Stimulated activated effector memory CD8-positive, alpha-beta T cell treated with anti-CD3 and anti-CD28 coated beads, Interleukin-12 subunit alpha, Interleukin-12 subunit beta, amount 100 ng/mL, for 72 hours (primary cell): ENCODE measurements around the gene DHTKD1.
"Not testable (repeated sequence)": the region's sequence is repeated elsewhere in the genome, so short reads cannot be mapped to it uniquely, and the experiment has no call there.

Source experiments
- ATAC-seq: fragments of 150-1000 bp; cut with Tn5 transposase; 2 replicates; pipeline ENCODE4 v1.10.0; 2021
- DNase-seq, 2 donors: peaks; one replicate each; pipeline ENCODE4 v3.0.0; 2021 to 2022; ENCODE audit warnings: low spot score in 2 of 2
- H3K27ac Mint-ChIP-seq: one replicate; pipeline ENCODE4 v1.8.0; 2022; ENCODE audit warnings: mild to moderate bottlenecking, mixed read lengths
- H3K36me3 Mint-ChIP-seq: one replicate; pipeline ENCODE4 v1.8.0; 2022; ENCODE audit warnings: mild to moderate bottlenecking, mixed read lengths
- H3K4me1 Mint-ChIP-seq: one replicate; pipeline ENCODE4 v1.8.0; 2022; ENCODE audit warnings: mixed read lengths
- H3K4me3 Mint-ChIP-seq: one replicate; pipeline ENCODE4 v1.8.0; 2022; ENCODE audit warnings: mild to moderate bottlenecking, mixed read lengths
- H3K9me3 Mint-ChIP-seq: one replicate; pipeline ENCODE4 v1.8.0; 2022; ENCODE audit warnings: mixed read lengths

DHTKD1 gene

GRCh38 chr10:12154516-12154915, 85.8 kb downstream of the DHTKD1 start:
- Mint-ChIP-seq H3K36me3 (peaks cover 77% of the 10 kb centered on the region), H3K4me1 (no peaks in the 10 kb centered on the region), H3K27ac (peak overlapping the region; percentile 6), H3K9me3 (no peaks in the 10 kb centered on the region), H3K4me3 (no peak overlapping the region)
- ATAC-seq (no peak), DNase-seq (no peak)

GRCh38 chr10:12156367-12157123, 87.8 kb downstream of the DHTKD1 start:
- Mint-ChIP-seq H3K4me1 (no peaks in the 10 kb centered on the region), H3K9me3 (no peaks in the 10 kb centered on the region), H3K36me3 (peaks cover 73% of the 10 kb centered on the region), H3K4me3 (no peak overlapping the region), H3K27ac (peak overlapping the region; percentile 20)
- ATAC-seq (no peak), DNase-seq (no peak)

GRCh38 chr10:12158111-12158510, 89.4 kb downstream of the DHTKD1 start:
- Mint-ChIP-seq H3K36me3 (peaks cover 77% of the 10 kb centered on the region), H3K9me3 (no peaks in the 10 kb centered on the region), H3K4me1 (no peaks in the 10 kb centered on the region), H3K27ac (no peak overlapping the region), H3K4me3 (no peak overlapping the region)
- DNase-seq (no peak), ATAC-seq (no peak)

- Mint-ChIP-seq H3K27ac (no peak overlapping the region), H3K9me3 (no peaks in the 10 kb centered on the region), H3K4me1 (no peaks in the 10 kb centered on the region), H3K36me3 (peaks cover 85% of the 10 kb centered on the region), H3K4me3 (no peak overlapping the region)
- ATAC-seq (peak; percentile 39), DNase-seq (no peak)
These were observed 91.9 kb downstream of the DHTKD1 start for GRCh38 chr10:12160664-12161063.

- Mint-ChIP-seq H3K4me3 (no peak overlapping the region), H3K9me3 (no peaks in the 10 kb centered on the region), H3K4me1 (no peaks in the 10 kb centered on the region), H3K27ac (peak overlapping the region; percentile 40), H3K36me3 (peaks cover 94% of the 10 kb centered on the region)
- DNase-seq (no peak), ATAC-seq (no peak)
These were observed 94.2 kb downstream of the DHTKD1 start for GRCh38 chr10:12162927-12163326.

GRCh38 chr10:12164085-12164484, 95.3 kb downstream of the DHTKD1 start:
- no peaks in the 10 kb centered on the region for H3K4me1 Mint-ChIP-seq
- H3K36me3 Mint-ChIP-seq = peaks cover 94% of the 10 kb centered on the region
- H3K9me3 Mint-ChIP-seq = no peaks in the 10 kb centered on the region
- H3K27ac Mint-ChIP-seq = peak overlapping the region; percentile 32
- no peak for DNase-seq
- ATAC-seq = no peak
- H3K4me3 Mint-ChIP-seq = no peak overlapping the region

- peak overlapping the region; percentile 75 for H3K27ac Mint-ChIP-seq
- H3K4me1 Mint-ChIP-seq = no peaks in the 10 kb centered on the region
- no peak overlapping the region for H3K4me3 Mint-ChIP-seq
- DNase-seq = no peak
- no peaks in the 10 kb centered on the region for H3K9me3 Mint-ChIP-seq
- peaks cover 96% of the 10 kb centered on the region for H3K36me3 Mint-ChIP-seq
- ATAC-seq = no peak
These were observed 96.3 kb downstream of the DHTKD1 start for GRCh38 chr10:12165036-12165435.

- H3K36me3 Mint-ChIP-seq = peaks cover 100% of the 10 kb centered on the region
- no peak for ATAC-seq
These were observed 97.4 kb downstream of the DHTKD1 start for GRCh38 chr10:12165999-12166775.

GRCh38 chr10:12171512-12171911, 102.8 kb downstream of the DHTKD1 start:
- H3K4me1 Mint-ChIP-seq, ATAC-seq, H3K9me3 Mint-ChIP-seq, H3K4me3 Mint-ChIP-seq, DNase-seq: not testable (repeated sequence)
- H3K36me3 Mint-ChIP-seq = peaks cover 100% of the 10 kb centered on the region
- peak overlapping the region; percentile 63 for H3K27ac Mint-ChIP-seq

More at GRCh38 chr10:12165999-12166775, 97.4 kb downstream of the DHTKD1 start:
- no peak for DNase-seq
- Mint-ChIP-seq H3K4me3 (no peak overlapping the region), H3K27ac (peak overlapping the region; percentile 44), H3K9me3 (no peaks in the 10 kb centered on the region), H3K4me1 (no peaks in the 10 kb centered on the region)
